Right atrium auricular region (tissue), 2 donors: ENCODE results near the gene CPOX. TPM values are rescaled to one million over a fixed set of nuclear protein-coding genes. Genes with fewer than 3 reads are reported as not detected.
"Not testable (repeated sequence)": the region's sequence is repeated elsewhere in the genome, so short reads cannot be mapped to it uniquely, and the experiment has no call there.

Source experiments
- DNase-seq: peaks from one replicate; pipeline ENCODE4 v3.0.0-alpha.2; 2019; ENCODE audit warnings: low spot score
- H3K27ac ChIP-seq, 2 donors: fragments of 200-600 bp; sonication (generic); 1 replicate in 1 of 2; 2 replicates in 1 of 2; pipeline ENCODE4 v1.5.1; 2016 to 2019
- H3K27me3 ChIP-seq, 2 donors: fragments of 200-600 bp; sonication (generic); one replicate each; pipeline versions ENCODE4 v1.5.1 to v1.6.0; 2017 to 2019
- H3K36me3 ChIP-seq: fragments of 200-600 bp; sonication (generic); one replicate; pipeline ENCODE4 v1.5.1; 2016
- H3K4me1 ChIP-seq, 2 donors: fragments of 200-600 bp; sonication (generic); one replicate each; pipeline versions ENCODE4 v1.5.1 to v1.6.0; 2017 to 2019
- H3K4me3 ChIP-seq, 2 donors: fragments of 200-600 bp; sonication (generic); 1 replicate in 1 of 2; 2 replicates in 1 of 2; pipeline ENCODE4 v1.5.1; 2017 to 2019; ENCODE audit warnings: mild to moderate bottlenecking in 1 of 2, moderate library complexity in 1 of 2
- H3K9me3 ChIP-seq, 2 donors: fragments of 200-600 bp; sonication (generic); one replicate each; pipeline ENCODE4 v1.5.1; 2019
- CTCF ChIP-seq, 2 donors: fragments of 200-600 bp; sonication (generic); IDR thresholded peaks; one replicate each; pipeline ENCODE4 v1.5.1; 2019; ENCODE audit warnings: antibody characterized with exemption in 2 of 2
- total RNA-seq, 2 donors: library from RNA; depleted of rRNA; stranded (reverse); fragments of >200 nt; gene quantifications; one replicate each; pipeline ENCODE4 v1.1.0, GENCODE V29; 2016

Gene CPOX
- total RNA-seq: 1 to 10 TPM; 7.8 to 9.1 TPM

- peak; percentile 89 for DNase-seq
- peaks cover 0 to 19% of the 10 kb centered on the region in 2 donors for H3K4me1 ChIP-seq
- H3K4me3 ChIP-seq: peak within 1 kb of the TSS; percentile 76 to 78
- H3K9me3 ChIP-seq: no peaks in the 10 kb centered on the region
- TF ChIP-seq CTCF (IDR thresholded peaks at IDR 0.05): peak in 1 of 2 donors; percentile 8
- H3K27me3 ChIP-seq: no peaks in the 10 kb centered on the region
- peaks cover 7% of the 10 kb centered on the region for H3K36me3 ChIP-seq
- H3K27ac ChIP-seq: peak within 1 kb of the TSS; percentile 80 to 81
These were observed at the start of gene CPOX for GRCh38 chr3:98593046-98593936. Gene CPOX, minus strand, starts transcription at chr3:98593611. Its CDS starts 107 bp downstream, at chr3:98593504.

- not testable (repeated sequence) for H3K27me3 ChIP-seq, H3K4me1 ChIP-seq, DNase-seq, H3K36me3 ChIP-seq, H3K4me3 ChIP-seq, H3K27ac ChIP-seq, H3K9me3 ChIP-seq
These were observed 49.4 kb upstream of the CPOX start for GRCh38 chr3:98642769-98643168.

- not testable (repeated sequence) for H3K4me1 ChIP-seq, H3K4me3 ChIP-seq, H3K27ac ChIP-seq, H3K27me3 ChIP-seq, H3K36me3 ChIP-seq, DNase-seq, H3K9me3 ChIP-seq
These were observed 48.3 kb upstream of the CPOX start for GRCh38 chr3:98641756-98642155.

GRCh38 chr3:98638515-98638914, 45.1 kb upstream of the CPOX start:
- not testable (repeated sequence) for DNase-seq, H3K9me3 ChIP-seq, H3K27ac ChIP-seq, H3K4me1 ChIP-seq, H3K36me3 ChIP-seq, H3K27me3 ChIP-seq, H3K4me3 ChIP-seq

DNA sequence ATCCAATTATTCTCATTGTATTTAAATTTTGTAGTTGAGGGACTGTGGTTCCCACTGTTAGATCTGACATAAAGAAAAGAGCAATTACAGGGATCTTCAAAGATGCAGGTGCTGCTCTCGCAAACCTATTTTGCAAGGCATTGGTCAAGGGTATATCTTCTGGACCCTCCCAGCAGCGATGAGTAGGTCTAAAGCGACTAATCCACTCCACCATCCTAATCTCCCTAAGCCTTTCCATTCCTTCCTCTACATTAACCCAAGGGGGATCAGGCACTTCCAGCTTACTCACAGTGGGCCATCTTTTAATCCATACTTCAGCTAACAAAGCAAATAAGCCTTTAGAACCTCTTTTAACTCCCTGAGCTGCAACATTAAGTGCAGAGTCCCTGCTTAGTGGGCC, 37.0 kb upstream of the CPOX start:
- no peak for TF ChIP-seq CTCF (IDR thresholded peaks at IDR 0.05)

GRCh38 chr3:98628317-98628716, 34.9 kb upstream of the CPOX start:
- DNase-seq: no peak
- Histone ChIP-seq H3K27me3 (no peaks in the 10 kb centered on the region), H3K36me3 (no peaks in the 10 kb centered on the region)

More for the DNA sequence above, 37.0 kb upstream of the CPOX start:
- no peak overlapping the region for H3K27ac ChIP-seq
- no peak for DNase-seq
- H3K27me3 ChIP-seq: no peaks in the 10 kb centered on the region
- H3K36me3 ChIP-seq: no peaks in the 10 kb centered on the region
- H3K4me3 ChIP-seq: no peak overlapping the region
- no peaks in the 10 kb centered on the region for H3K9me3 ChIP-seq
- H3K4me1 ChIP-seq: no peaks in the 10 kb centered on the region

GRCh38 chr3:98626151-98626550, 32.7 kb upstream of the CPOX start:
- no peak for TF ChIP-seq CTCF (IDR thresholded peaks at IDR 0.05)
- H3K27ac ChIP-seq: no peak overlapping the region
- no peaks in the 10 kb centered on the region for H3K27me3 ChIP-seq
- no peaks in the 10 kb centered on the region for H3K36me3 ChIP-seq
- no peak overlapping the region for H3K4me3 ChIP-seq
- H3K4me1 ChIP-seq: no peaks in the 10 kb centered on the region
- no peak for DNase-seq
- no peaks in the 10 kb centered on the region for H3K9me3 ChIP-seq

More at GRCh38 chr3:98628317-98628716, 34.9 kb upstream of the CPOX start:
- H3K4me1 ChIP-seq: no peaks in the 10 kb centered on the region
- no peak overlapping the region for H3K4me3 ChIP-seq
- no peak overlapping the region for H3K27ac ChIP-seq
- TF ChIP-seq CTCF (IDR thresholded peaks at IDR 0.05): no peak
- no peaks in the 10 kb centered on the region for H3K9me3 ChIP-seq
